Peyer's patch (tissue), 4 donors: ENCODE data around the gene GPR176. TPM values are rescaled to one million over a fixed set of nuclear protein-coding genes. Genes with fewer than 3 reads are reported as not detected.

Experiments
- DNase-seq, 3 donors: peaks; one replicate each; pipeline ENCODE4 v3.0.0-alpha.2; 2017 to 2019
- H3K27ac ChIP-seq, 4 donors: fragments of 200-600 bp; sonication (generic); one replicate each; pipeline ENCODE4 v1.5.1; 2016 to 2019
- H3K27me3 ChIP-seq, 2 donors: fragments of 200-600 bp; sonication (generic); one replicate each; pipeline ENCODE4 v1.5.1; 2019
- H3K36me3 ChIP-seq, 3 donors: fragments of 200-600 bp; sonication (generic); one replicate each; pipeline ENCODE4 v1.5.1; 2016 to 2019
- H3K4me1 ChIP-seq, 4 donors: fragments of 200-600 bp; sonication (generic); one replicate each; pipeline ENCODE4 v1.5.1; 2016 to 2019
- H3K4me3 ChIP-seq, 4 donors: fragments of 200-600 bp; sonication (generic); 1 replicate in 3 of 4; 2 replicates in 1 of 4; pipeline ENCODE4 v1.5.1; 2016 to 2019; ENCODE audit warnings: mild to moderate bottlenecking in 1 of 4
- H3K9me3 ChIP-seq, 4 donors: fragments of 200-600 bp; sonication (generic); one replicate each; pipeline ENCODE4 v1.5.1; 2016 to 2019; ENCODE audit warnings: mild to moderate bottlenecking in 1 of 4
- POLR2A ChIP-seq, 2 donors: fragments of 450-650 bp; IDR thresholded peaks; one replicate each; pipeline ENCODE4 v1.5.1; 2017; ENCODE audit warnings: antibody characterized with exemption in 2 of 2, mild to moderate bottlenecking in 2 of 2, moderate library complexity in 2 of 2
- total RNA-seq, 4 donors: library from RNA; depleted of rRNA; stranded (reverse); fragments of >200 nt; gene quantifications; one replicate each; pipeline ENCODE4 v1.1.0, GENCODE V29; 2016
- TF ChIP-seq, protein P1 (sequence below), 6 experiments: fragments of 450-650 bp in 4 of 6; fragments of 200-600 bp in 2 of 6; sonication (generic) in 1 of 6; IDR thresholded peaks; one replicate each; pipeline ENCODE4 v1.5.1; 2017 to 2019; ENCODE audit warnings: antibody characterized with exemption in 6 of 6, mild to moderate bottlenecking in 3 of 6, moderate library complexity in 1 of 6

The GPR176 gene
- total RNA-seq, 4 donors from 2014 or later, result 0.88 to 4.3 (median 3.1) TPM

DNA sequence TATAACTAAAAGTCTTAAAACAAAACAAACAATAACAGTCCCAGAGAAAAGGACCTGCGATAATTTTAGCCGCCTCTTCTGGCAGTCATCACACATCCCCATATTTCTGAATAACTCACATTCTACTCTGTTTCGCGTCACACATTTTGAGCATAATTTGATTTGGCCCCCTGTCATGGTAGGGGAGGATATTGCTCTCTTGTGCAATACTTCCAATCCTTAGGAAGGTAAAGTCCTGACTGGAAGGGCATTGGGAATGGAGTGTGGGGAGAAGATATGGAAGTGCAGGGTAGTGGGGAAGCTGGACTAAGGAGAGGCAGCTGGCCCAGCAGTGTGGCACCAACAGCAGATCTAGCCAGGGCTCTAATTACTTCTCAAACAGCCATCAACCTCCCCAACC lies 126.1 kb downstream of the GPR176 start:
- DNase-seq, result no peak
- Histone ChIP-seq H3K27me3 (no peaks in the 10 kb centered on the region), H3K36me3 (no peaks in the 10 kb centered on the region), H3K4me3 (no peak overlapping the region), H3K9me3 (no peaks in the 10 kb centered on the region), H3K4me1 (no peaks in the 10 kb centered on the region), H3K27ac (no peak overlapping the region)
- TF ChIP-seq, protein P1, sequence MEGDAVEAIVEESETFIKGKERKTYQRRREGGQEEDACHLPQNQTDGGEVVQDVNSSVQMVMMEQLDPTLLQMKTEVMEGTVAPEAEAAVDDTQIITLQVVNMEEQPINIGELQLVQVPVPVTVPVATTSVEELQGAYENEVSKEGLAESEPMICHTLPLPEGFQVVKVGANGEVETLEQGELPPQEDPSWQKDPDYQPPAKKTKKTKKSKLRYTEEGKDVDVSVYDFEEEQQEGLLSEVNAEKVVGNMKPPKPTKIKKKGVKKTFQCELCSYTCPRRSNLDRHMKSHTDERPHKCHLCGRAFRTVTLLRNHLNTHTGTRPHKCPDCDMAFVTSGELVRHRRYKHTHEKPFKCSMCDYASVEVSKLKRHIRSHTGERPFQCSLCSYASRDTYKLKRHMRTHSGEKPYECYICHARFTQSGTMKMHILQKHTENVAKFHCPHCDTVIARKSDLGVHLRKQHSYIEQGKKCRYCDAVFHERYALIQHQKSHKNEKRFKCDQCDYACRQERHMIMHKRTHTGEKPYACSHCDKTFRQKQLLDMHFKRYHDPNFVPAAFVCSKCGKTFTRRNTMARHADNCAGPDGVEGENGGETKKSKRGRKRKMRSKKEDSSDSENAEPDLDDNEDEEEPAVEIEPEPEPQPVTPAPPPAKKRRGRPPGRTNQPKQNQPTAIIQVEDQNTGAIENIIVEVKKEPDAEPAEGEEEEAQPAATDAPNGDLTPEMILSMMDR (IDR thresholded peaks at IDR 0.05), result no peak
- TF ChIP-seq POLR2A (IDR thresholded peaks at IDR 0.05), result no peak

DNA sequence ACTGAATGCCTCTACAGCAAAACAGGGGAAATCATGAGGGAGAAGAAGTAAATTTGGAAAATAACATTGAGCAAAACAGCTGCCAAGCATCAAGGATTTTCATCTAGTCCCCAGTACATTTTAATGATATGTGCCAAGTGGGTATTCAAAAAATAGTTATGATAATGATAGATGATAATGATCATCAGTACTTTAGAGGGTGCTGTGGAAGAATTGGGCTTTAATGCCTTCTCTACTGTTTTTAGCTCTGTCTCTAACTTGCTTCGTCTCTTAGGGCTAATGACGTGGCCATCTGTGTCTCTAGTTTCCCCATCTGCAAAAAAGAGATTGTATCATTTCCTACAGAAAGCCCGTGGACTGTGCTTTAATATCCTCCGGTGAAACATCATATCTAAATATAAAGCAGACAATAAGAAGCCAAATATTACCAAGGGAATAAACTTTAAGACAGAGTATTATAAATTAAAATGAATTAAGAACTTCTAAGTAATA lies 127.2 kb downstream of the GPR176 start:
- Histone ChIP-seq H3K36me3 (no peaks in the 10 kb centered on the region), H3K27ac (peak overlapping the region in 1 of 4 donors; percentile 8)

DNA sequence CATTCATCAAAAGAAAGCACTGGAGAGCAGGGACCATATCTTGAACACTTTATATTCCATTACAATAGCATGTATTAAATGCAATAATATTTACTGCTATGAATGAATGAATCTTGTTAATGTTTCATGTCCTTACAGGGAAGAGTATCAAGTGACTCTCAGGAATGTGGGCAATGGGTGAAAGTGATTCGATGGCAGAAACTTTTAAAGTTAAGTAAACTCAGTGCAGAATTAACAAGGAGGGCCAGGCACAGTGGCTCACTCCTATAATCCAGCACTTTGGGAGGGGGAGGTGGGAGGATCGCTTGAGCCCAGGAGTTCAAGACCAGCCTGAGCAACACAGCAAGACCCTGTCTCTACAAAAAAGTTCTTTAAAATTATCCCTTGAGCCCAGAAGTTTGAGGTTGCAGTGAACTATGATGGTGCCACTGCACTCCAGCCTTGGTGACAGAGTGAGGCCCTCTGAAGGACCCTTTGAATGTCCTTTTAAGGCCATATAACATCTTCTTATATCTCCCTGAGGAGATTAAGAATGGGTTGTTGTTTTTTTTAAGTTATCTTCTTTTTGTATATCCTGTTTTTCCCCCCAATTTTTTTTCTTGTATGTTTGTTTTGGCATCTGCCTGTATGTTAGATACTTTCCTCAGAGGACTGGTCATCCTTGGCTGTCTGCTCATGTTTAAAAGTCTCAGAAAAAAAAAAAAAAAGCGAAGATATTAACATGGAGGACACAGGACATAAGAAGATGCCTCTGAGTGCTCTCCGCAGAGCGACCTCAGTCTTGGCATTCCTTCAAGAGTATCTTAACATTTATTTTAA lies 127.8 kb downstream of the GPR176 start:
- Histone ChIP-seq H3K27ac (peak overlapping the region in 1 of 4 donors; percentile 8), H3K9me3 (no peaks in the 10 kb centered on the region)

More for the DNA sequence above, 127.2 kb downstream of the GPR176 start:
- no peak overlapping the region for H3K4me3 ChIP-seq
- DNase-seq, result no peak
- H3K9me3 ChIP-seq, result no peaks in the 10 kb centered on the region
- no peak for TF ChIP-seq POLR2A (IDR thresholded peaks at IDR 0.05)
- no peaks in the 10 kb centered on the region for H3K27me3 ChIP-seq
- no peaks in the 10 kb centered on the region for H3K4me1 ChIP-seq

DNA sequence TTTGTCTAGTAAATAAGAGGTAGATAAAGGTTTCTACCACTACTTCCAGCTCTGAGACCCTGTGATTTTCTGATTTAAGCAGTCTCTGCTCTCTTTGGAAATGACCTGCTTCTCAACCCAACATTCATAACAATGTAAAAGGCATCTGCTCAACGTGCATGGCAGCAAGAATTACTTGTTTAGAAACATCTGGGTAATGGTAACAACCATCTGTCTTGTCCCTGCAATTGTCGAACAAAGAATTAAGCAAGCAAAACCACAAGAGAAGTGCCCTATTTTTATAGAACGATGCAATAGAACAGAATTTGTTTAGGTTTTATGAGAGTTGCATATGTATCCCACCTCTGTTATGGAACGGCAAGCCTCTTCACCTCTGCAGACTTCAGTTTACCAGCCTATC lies 130.3 kb downstream of the GPR176 start:
- TF ChIP-seq, protein P1 (IDR thresholded peaks at IDR 0.05), result no peak
- no peak for TF ChIP-seq POLR2A (IDR thresholded peaks at IDR 0.05)
- Histone ChIP-seq H3K9me3 (no peaks in the 10 kb centered on the region), H3K27me3 (no peaks in the 10 kb centered on the region)

More for the DNA sequence above, 127.8 kb downstream of the GPR176 start:
- Histone ChIP-seq H3K36me3 (no peaks in the 10 kb centered on the region), H3K4me3 (no peak overlapping the region), H3K27me3 (no peaks in the 10 kb centered on the region), H3K4me1 (no peaks in the 10 kb centered on the region)
- TF ChIP-seq, protein P1 (IDR thresholded peaks at IDR 0.05), result no peak
- TF ChIP-seq POLR2A (IDR thresholded peaks at IDR 0.05), result no peak
- DNase-seq, result no peak

DNA sequence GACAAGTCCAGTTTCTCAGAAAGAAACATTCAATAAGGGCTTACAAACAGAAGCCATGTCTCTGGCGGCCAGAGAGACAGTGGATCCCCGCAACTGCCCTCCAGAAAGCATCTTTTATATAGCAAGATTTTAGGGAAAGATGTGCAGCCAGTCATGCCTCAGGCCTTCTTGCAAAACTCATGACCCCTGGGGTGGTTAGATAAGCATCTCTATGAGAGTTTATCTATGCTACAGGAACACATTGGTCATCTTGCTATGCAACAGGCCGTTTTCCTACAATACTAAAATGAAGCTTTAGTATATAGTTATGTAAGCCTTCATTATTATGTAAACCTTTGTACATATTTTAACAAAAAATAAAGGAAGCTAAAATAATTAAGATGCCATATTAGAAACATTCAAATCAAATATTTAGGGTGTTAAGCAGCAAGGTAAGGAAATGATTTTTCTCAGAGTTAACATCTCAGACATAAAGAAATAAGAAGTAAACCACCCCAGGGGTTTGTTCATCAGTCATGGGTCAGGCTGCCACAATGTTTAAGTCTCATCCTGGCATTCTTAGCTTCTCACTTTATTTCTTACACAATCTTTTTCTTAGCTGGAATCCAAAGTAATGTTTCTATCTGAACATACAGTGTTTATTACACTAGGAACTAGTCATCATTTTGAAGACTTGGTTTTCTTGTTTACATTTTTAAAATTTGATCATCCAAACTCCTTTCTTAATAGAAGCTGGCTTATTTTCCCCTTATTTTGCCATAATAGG lies 131.1 kb downstream of the GPR176 start:
- peak overlapping the region in 1 of 4 donors; percentile 11 for H3K27ac ChIP-seq
- TF ChIP-seq, protein P1 (IDR thresholded peaks at IDR 0.05), result no peak
- no peak for TF ChIP-seq POLR2A (IDR thresholded peaks at IDR 0.05)
- H3K9me3 ChIP-seq, result no peaks in the 10 kb centered on the region
- peaks cover 0 to 8% (median 0%) of the 10 kb centered on the region in 4 donors for H3K4me1 ChIP-seq
- no peaks in the 10 kb centered on the region for H3K27me3 ChIP-seq
- H3K36me3 ChIP-seq, result no peaks in the 10 kb centered on the region
- H3K4me3 ChIP-seq, result no peak overlapping the region
- DNase-seq, result no peak

More for the DNA sequence above, 130.3 kb downstream of the GPR176 start:
- Histone ChIP-seq H3K4me1 (peaks cover 0 to 6% (median 0%) of the 10 kb centered on the region in 4 donors), H3K4me3 (no peak overlapping the region), H3K36me3 (no peaks in the 10 kb centered on the region), H3K27ac (peak overlapping the region in 1 of 4 donors; percentile 11)
- no peak for DNase-seq
